A673 (cell line): ENCODE measurements around the gene SLC25A47. TPM values are rescaled to one million over a fixed set of nuclear protein-coding genes. Genes with fewer than 3 reads are reported as not detected.
"Not testable (repeated sequence)": the region's sequence is repeated elsewhere in the genome, so short reads cannot be mapped to it uniquely, and the experiment has no call there.

Experiments used
- BruUV-seq: library from RNA; stranded (reverse); fragments of 400-500 nt; replicated peaks from 2 replicates; lab custom pipeline; 2021; lab: Mats Ljungman, UMichigan
- CTCF ChIA-PET: fragments of 300-600 bp; sonication (Branson Sonifier 250); formaldehyde crosslinking; loops from one replicate; lab custom pipeline; 2022; ENCODE audit warnings: antibody characterized with exemption; lab: Charles Lee
- POLR2A ChIA-PET: fragments of 300-600 bp; sonication (Branson Sonifier 250); formaldehyde crosslinking; loops from one replicate; lab custom pipeline; 2022; ENCODE audit warnings: antibody characterized with exemption; ENCODE audit not compliant: low non-redundant PET; lab: Charles Lee
- DNase-seq: peaks from one replicate; pipeline ENCODE4 v3.0.0-alpha.2; 2015; ENCODE audit warnings: low spot score
- H3K27ac ChIP-seq: fragments of 200-600 bp; sonication (generic); 2 replicates; pipeline ENCODE4 v1.5.1; 2016; ENCODE audit warnings: mixed run types, low read depth, mild to moderate bottlenecking, mixed read lengths, antibody characterized with exemption, low read length; ENCODE audit not compliant: poor library complexity, severe bottlenecking
- H3K27me3 ChIP-seq: fragments of 200-600 bp; sonication (generic); replicated peaks from 2 replicates; pipeline ENCODE4 v1.6.1; 2017; ENCODE audit warnings: mixed run types, low read depth, mild to moderate bottlenecking, mixed read lengths, antibody characterized with exemption, low read length; ENCODE audit not compliant: insufficient read depth, poor library complexity
- H3K36me3 ChIP-seq: fragments of 200-600 bp; sonication (generic); 2 replicates; pipeline ENCODE4 v1.6.1; 2016; ENCODE audit warnings: mixed run types, mild to moderate bottlenecking, mixed read lengths, antibody characterized with exemption, low read length; ENCODE audit not compliant: insufficient read depth, poor library complexity, severe bottlenecking
- H3K4me1 ChIP-seq: fragments of 200-600 bp; sonication (generic); 2 replicates; pipeline ENCODE4 v1.6.1; 2017; ENCODE audit warnings: mixed run types, mild to moderate bottlenecking, mixed read lengths, antibody characterized with exemption, low read length; ENCODE audit not compliant: insufficient read depth, poor library complexity, severe bottlenecking
- H3K4me3 ChIP-seq: fragments of 200-600 bp; sonication (generic); 2 replicates; pipeline ENCODE4 v1.5.1; 2016; ENCODE audit warnings: low read depth, mixed run types, mild to moderate bottlenecking, mixed read lengths, low read length; ENCODE audit not compliant: poor library complexity, severe bottlenecking
- H3K9me3 ChIP-seq: fragments of 200-600 bp; sonication (generic); 2 replicates; pipeline ENCODE4 v1.6.1; 2016; ENCODE audit warnings: mixed run types, low read depth, mild to moderate bottlenecking, mixed read lengths, antibody characterized with exemption, low read length; ENCODE audit not compliant: poor library complexity, severe bottlenecking
- CTCF ChIP-seq: fragments of 300-800, 200-600 bp; sonication (generic); conservative IDR thresholded peaks from 2 replicates; pipeline ENCODE4 v1.5.1; 2017; ENCODE audit warnings: low read depth, mild to moderate bottlenecking, antibody characterized with exemption, low read length, moderate library complexity, mixed read lengths
- EZH2 ChIP-seq: fragments of 200-600 bp; sonication (generic); IDR thresholded peaks from 2 replicates; pipeline ENCODE4 v1.6.1; 2017; ENCODE audit warnings: borderline replicate concordance, low read depth, mild to moderate bottlenecking, mixed read lengths, antibody characterized with exemption, low read length; ENCODE audit not compliant: poor library complexity, severe bottlenecking
- intact Hi-C: fragments of 100-400 bp; cut with micrococcal nuclease; formaldehyde crosslinking; loops from one replicate; pipeline ENCODE4 v1.10.0; 2022; ENCODE audit not compliant: unreplicated experiment
- total RNA-seq: library from RNA; stranded (reverse); gene quantifications from 2 replicates; pipeline ENCODE4 v1.2.3, GENCODE V29; 2021

SLC25A47 gene
- total RNA-seq, 1 experiment from 2014 or later, result not detected

- DNase-seq, result no peak
- CTCF ChIA-PET, result no interaction called here
- H3K27ac ChIP-seq, result peak overlapping the region; percentile 35
Observed at GRCh38 chr14:100286484-100287191, 36.5 kb upstream of the SLC25A47 start.

GRCh38 chr14:100287202-100287997 is 35.7 kb upstream of the SLC25A47 start:
- H3K9me3 ChIP-seq, result no peaks in the 10 kb centered on the region
- POLR2A ChIA-PET, result no interaction called here
- intact Hi-C loops, result no loop called here

More at GRCh38 chr14:100286484-100287191, 36.5 kb upstream of the SLC25A47 start:
- H3K9me3 ChIP-seq, result no peaks in the 10 kb centered on the region
- H3K36me3 ChIP-seq, result peaks cover 2% of the 10 kb centered on the region
- H3K4me1 ChIP-seq, result peaks cover 3% of the 10 kb centered on the region
- no peak overlapping the region for H3K4me3 ChIP-seq
- intact Hi-C loops, result no loop called here
- H3K27me3 ChIP-seq, result no peaks in the 10 kb centered on the region
- no TSS peak for BruUV-seq
- TF ChIP-seq CTCF (no peak), EZH2 (no peak)
- POLR2A ChIA-PET, result no interaction called here

GRCh38 chr14:100287998-100288295 is 35.2 kb upstream of the SLC25A47 start:
- H3K27ac ChIP-seq, result not testable (repeated sequence)

More at GRCh38 chr14:100287202-100287997, 35.7 kb upstream of the SLC25A47 start:
- BruUV-seq, result no TSS peak
- no peak overlapping the region for H3K4me3 ChIP-seq
- peaks cover 3% of the 10 kb centered on the region for H3K4me1 ChIP-seq
- no peaks in the 10 kb centered on the region for H3K27me3 ChIP-seq
- no peak overlapping the region for H3K27ac ChIP-seq
- no peak for DNase-seq
- H3K36me3 ChIP-seq, result no peaks in the 10 kb centered on the region
- CTCF ChIA-PET, result no interaction called here
- TF ChIP-seq EZH2 (no peak), CTCF (no peak)

More at GRCh38 chr14:100287998-100288295, 35.2 kb upstream of the SLC25A47 start:
- BruUV-seq, H3K4me3 ChIP-seq, POLR2A ChIA-PET, DNase-seq, H3K4me1 ChIP-seq, intact Hi-C loops, H3K9me3 ChIP-seq, H3K27me3 ChIP-seq, H3K36me3 ChIP-seq, CTCF ChIA-PET: not testable (repeated sequence)
